HG03159 (cell line): ENCODE data around the gene UGT2B11.
"Not testable (repeated sequence)": the region's sequence is repeated elsewhere in the genome, so short reads cannot be mapped to it uniquely, and the experiment has no call there.

Experiments used
- ATAC-seq: cut with Tn5 transposase; IDR thresholded peaks from one replicate; pipeline ENCODE4 v1.9.1; 2021; ENCODE audit warnings: mild to moderate bottlenecking, moderate library complexity; ENCODE audit not compliant: unreplicated experiment

UGT2B11 gene

GRCh38 chr4:69214716-69215115 is at the start of gene UGT2B11:
Gene UGT2B11 (minus strand): TSS chr4:69214748. CDS start chr4:69214722, 26 bp downstream.
- no peak for ATAC-seq

GRCh38 chr4:69253147-69253772 is 38.7 kb upstream of the UGT2B11 start:
- not testable (repeated sequence) for ATAC-seq

GRCh38 chr4:69250884-69251283 is 36.3 kb upstream of the UGT2B11 start:
- ATAC-seq: not testable (repeated sequence)

GRCh38 chr4:69242562-69243240 is 28.2 kb upstream of the UGT2B11 start:
- not testable (repeated sequence) for ATAC-seq

GRCh38 chr4:69241746-69242145 is 27.2 kb upstream of the UGT2B11 start:
- ATAC-seq: not testable (repeated sequence)

GRCh38 chr4:69240787-69241186 is 26.2 kb upstream of the UGT2B11 start:
- not testable (repeated sequence) for ATAC-seq

- ATAC-seq: no peak
These were observed 25.1 kb upstream of the UGT2B11 start for GRCh38 chr4:69239557-69240168.

GRCh38 chr4:69239092-69239491 is 24.5 kb upstream of the UGT2B11 start:
- no peak for ATAC-seq

GRCh38 chr4:69224891-69225290 is 10.3 kb upstream of the UGT2B11 start:
- ATAC-seq: no peak

- ATAC-seq: not testable (repeated sequence)
These were observed 8.7 kb upstream of the UGT2B11 start for GRCh38 chr4:69223277-69223676.

- not testable (repeated sequence) for ATAC-seq
These were observed 3.9 kb upstream of the UGT2B11 start for GRCh38 chr4:69218491-69218890.

GRCh38 chr4:69210911-69211310 is 3.6 kb downstream of the UGT2B11 start:
- ATAC-seq: no peak

- ATAC-seq: not testable (repeated sequence)
These were observed 16.0 kb downstream of the UGT2B11 start for GRCh38 chr4:69198506-69198905.

- ATAC-seq: no peak
These were observed 18.2 kb downstream of the UGT2B11 start for GRCh38 chr4:69196209-69196965.

- no peak for ATAC-seq
These were observed 20.4 kb downstream of the UGT2B11 start for GRCh38 chr4:69194166-69194565.

- ATAC-seq: not testable (repeated sequence)
These were observed 22.6 kb downstream of the UGT2B11 start for GRCh38 chr4:69191905-69192304.

GRCh38 chr4:69190621-69191020 is 23.9 kb downstream of the UGT2B11 start:
- not testable (repeated sequence) for ATAC-seq

- ATAC-seq: not testable (repeated sequence)
These were observed 32.9 kb downstream of the UGT2B11 start for GRCh38 chr4:69181519-69182169.

- not testable (repeated sequence) for ATAC-seq
These were observed 34.7 kb downstream of the UGT2B11 start for GRCh38 chr4:69179817-69180216.

GRCh38 chr4:69178751-69179205 is 35.8 kb downstream of the UGT2B11 start:
- not testable (repeated sequence) for ATAC-seq
